HL-60 (cell line): Measurements from ENCODE around the gene FOXP1.

ENCODE experiments used
- CTCF ChIP-seq: IDR thresholded peaks from one replicate; pipeline ENCODE4 v1.5.1; 2011; ENCODE audit warnings: low read length, control low read depth, inconsistent platforms; ENCODE audit not compliant: insufficient read depth
- POLR2AphosphoS5 ChIP-seq: IDR thresholded peaks from 2 replicates; pipeline ENCODE4 v1.6.1; 2012; ENCODE audit warnings: low read depth
- SPI1 ChIP-seq: IDR thresholded peaks from 2 replicates; pipeline ENCODE4 v1.6.1; 2012; ENCODE audit warnings: low read depth, mild to moderate bottlenecking, borderline replicate concordance
- TF ChIP-seq, protein P1 (sequence below): IDR thresholded peaks from 2 replicates; pipeline ENCODE4 v1.6.1; 2012; ENCODE audit warnings: low read depth; ENCODE audit not compliant: insufficient replicate concordance

GRCh38 chr3:71589132-71589531, 5.6 kb upstream of the FOXP1 start:
- TF ChIP-seq CTCF (no peak), POLR2AphosphoS5 (no peak), SPI1 (no peak)
- TF ChIP-seq, protein P1, sequence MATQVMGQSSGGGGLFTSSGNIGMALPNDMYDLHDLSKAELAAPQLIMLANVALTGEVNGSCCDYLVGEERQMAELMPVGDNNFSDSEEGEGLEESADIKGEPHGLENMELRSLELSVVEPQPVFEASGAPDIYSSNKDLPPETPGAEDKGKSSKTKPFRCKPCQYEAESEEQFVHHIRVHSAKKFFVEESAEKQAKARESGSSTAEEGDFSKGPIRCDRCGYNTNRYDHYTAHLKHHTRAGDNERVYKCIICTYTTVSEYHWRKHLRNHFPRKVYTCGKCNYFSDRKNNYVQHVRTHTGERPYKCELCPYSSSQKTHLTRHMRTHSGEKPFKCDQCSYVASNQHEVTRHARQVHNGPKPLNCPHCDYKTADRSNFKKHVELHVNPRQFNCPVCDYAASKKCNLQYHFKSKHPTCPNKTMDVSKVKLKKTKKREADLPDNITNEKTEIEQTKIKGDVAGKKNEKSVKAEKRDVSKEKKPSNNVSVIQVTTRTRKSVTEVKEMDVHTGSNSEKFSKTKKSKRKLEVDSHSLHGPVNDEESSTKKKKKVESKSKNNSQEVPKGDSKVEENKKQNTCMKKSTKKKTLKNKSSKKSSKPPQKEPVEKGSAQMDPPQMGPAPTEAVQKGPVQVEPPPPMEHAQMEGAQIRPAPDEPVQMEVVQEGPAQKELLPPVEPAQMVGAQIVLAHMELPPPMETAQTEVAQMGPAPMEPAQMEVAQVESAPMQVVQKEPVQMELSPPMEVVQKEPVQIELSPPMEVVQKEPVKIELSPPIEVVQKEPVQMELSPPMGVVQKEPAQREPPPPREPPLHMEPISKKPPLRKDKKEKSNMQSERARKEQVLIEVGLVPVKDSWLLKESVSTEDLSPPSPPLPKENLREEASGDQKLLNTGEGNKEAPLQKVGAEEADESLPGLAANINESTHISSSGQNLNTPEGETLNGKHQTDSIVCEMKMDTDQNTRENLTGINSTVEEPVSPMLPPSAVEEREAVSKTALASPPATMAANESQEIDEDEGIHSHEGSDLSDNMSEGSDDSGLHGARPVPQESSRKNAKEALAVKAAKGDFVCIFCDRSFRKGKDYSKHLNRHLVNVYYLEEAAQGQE, result no peak
